CD4-positive, alpha-beta T cell (primary cell): ENCODE data around the gene EID3. TPM values are rescaled to one million over a fixed set of nuclear protein-coding genes. Genes with fewer than 3 reads are reported as not detected.
"Not testable (repeated sequence)": the region's sequence is repeated elsewhere in the genome, so short reads cannot be mapped to it uniquely, and the experiment has no call there.

Experiments used
- ATAC-seq: fragments of 200-7000 bp; cut with Tn5 transposase; one replicate; pipeline ENCODE4 v1.10.0; 2022; ENCODE audit warnings: mild to moderate bottlenecking; ENCODE audit not compliant: poor library complexity
- CTCF ChIA-PET: fragments of 350-600 bp; sonication (Branson Sonifier 250); formaldehyde crosslinking; loops from one replicate; lab custom pipeline; 2021; ENCODE audit warnings: antibody characterized with exemption, inconsistent platforms; lab: Charles Lee
- POLR2A ChIA-PET: fragments of 350-600 bp; sonication (Branson Sonifier 250); formaldehyde crosslinking; loops from one replicate; lab custom pipeline; 2021; ENCODE audit warnings: antibody characterized with exemption, inconsistent platforms; lab: Charles Lee
- DNase-seq, 14 experiments: peaks; one replicate each; pipeline ENCODE4 v3.0.0-alpha.2; 2013 to 2020; ENCODE audit warnings: mixed read lengths in 2 of 14
- H3K27ac ChIP-seq, 2 donors: one replicate each; pipeline versions ENCODE4 v1.5.1 to v1.7.0; 2013; ENCODE audit warnings: low read length in 2 of 2, low read depth in 1 of 2, mild to moderate bottlenecking in 1 of 2
- H3K27me3 ChIP-seq, 2 experiments: 1 replicate in 1 of 2; 2 replicates in 1 of 2; pipeline versions ENCODE4 v1.6.1 to v1.7.0; 2013; ENCODE audit warnings: low read length in 2 of 2, control low read depth in 1 of 2, mild to moderate bottlenecking in 1 of 2, moderate library complexity in 1 of 2; ENCODE audit not compliant: insufficient read depth in 2 of 2, control insufficient read depth in 1 of 2
- H3K36me3 ChIP-seq: one replicate; pipeline ENCODE4 v1.6.1; 2013; ENCODE audit warnings: low read length, control low read depth; ENCODE audit not compliant: insufficient read depth
- H3K4me1 ChIP-seq: one replicate; pipeline ENCODE4 v1.6.1; 2013; ENCODE audit warnings: low read length, control low read depth; ENCODE audit not compliant: insufficient read depth
- H3K4me3 ChIP-seq: one replicate; pipeline ENCODE4 v1.5.1; 2013; ENCODE audit warnings: mild to moderate bottlenecking, low read length, moderate library complexity
- H3K9me3 ChIP-seq, 2 experiments: 1 replicate in 1 of 2; 2 replicates in 1 of 2; pipeline versions ENCODE4 v1.6.1 to v1.7.0; 2013; ENCODE audit warnings: low read length in 2 of 2, mild to moderate bottlenecking in 2 of 2, control low read depth in 1 of 2, moderate library complexity in 1 of 2; ENCODE audit not compliant: control insufficient read depth in 1 of 2, insufficient read depth in 1 of 2
- H3K27ac Mint-ChIP-seq: one replicate; pipeline ENCODE4 v1.8.0; 2020; ENCODE audit warnings: mixed read lengths
- H3K27me3 Mint-ChIP-seq: one replicate; pipeline ENCODE4 v1.8.0; 2021; ENCODE audit warnings: mixed read lengths
- H3K36me3 Mint-ChIP-seq: one replicate; pipeline ENCODE4 v1.8.0; 2021; ENCODE audit warnings: low read depth, mixed read lengths
- H3K4me1 Mint-ChIP-seq: one replicate; pipeline ENCODE4 v1.8.0; 2021; ENCODE audit warnings: low read depth, mixed read lengths
- H3K4me3 Mint-ChIP-seq: one replicate; pipeline ENCODE4 v1.8.0; 2020; ENCODE audit warnings: mild to moderate bottlenecking, mixed read lengths
- H3K9me3 Mint-ChIP-seq: one replicate; pipeline ENCODE4 v1.8.0; 2020; ENCODE audit warnings: mixed read lengths
- CTCF ChIP-seq: fragments of 200-600 bp; IDR thresholded peaks from one replicate; pipeline ENCODE4 v1.8.0; 2022; ENCODE audit warnings: antibody characterized with exemption, mild to moderate bottlenecking
- intact Hi-C, 2 experiments: fragments of 100-400 bp; cut with DNase I in 1 of 2; cut with micrococcal nuclease in 1 of 2; formaldehyde crosslinking; loops; one replicate each; pipeline versions ENCODE4 v1.15.1 to v1.9.0; 2023 to 2025; cut with DNase I, micrococcal nuclease
- total RNA-seq, 174 experiments: library from RNA in 2 of 174; stranded (reverse) in 2 of 174; gene quantifications; one replicate each; pipeline ENCODE4 v1.2.3 and lab custom pipeline; 2021 to 2026

The EID3 gene
- total RNA-seq, 2 experiments from 2014 or later: 13.5 to 14.3 TPM

DNA sequence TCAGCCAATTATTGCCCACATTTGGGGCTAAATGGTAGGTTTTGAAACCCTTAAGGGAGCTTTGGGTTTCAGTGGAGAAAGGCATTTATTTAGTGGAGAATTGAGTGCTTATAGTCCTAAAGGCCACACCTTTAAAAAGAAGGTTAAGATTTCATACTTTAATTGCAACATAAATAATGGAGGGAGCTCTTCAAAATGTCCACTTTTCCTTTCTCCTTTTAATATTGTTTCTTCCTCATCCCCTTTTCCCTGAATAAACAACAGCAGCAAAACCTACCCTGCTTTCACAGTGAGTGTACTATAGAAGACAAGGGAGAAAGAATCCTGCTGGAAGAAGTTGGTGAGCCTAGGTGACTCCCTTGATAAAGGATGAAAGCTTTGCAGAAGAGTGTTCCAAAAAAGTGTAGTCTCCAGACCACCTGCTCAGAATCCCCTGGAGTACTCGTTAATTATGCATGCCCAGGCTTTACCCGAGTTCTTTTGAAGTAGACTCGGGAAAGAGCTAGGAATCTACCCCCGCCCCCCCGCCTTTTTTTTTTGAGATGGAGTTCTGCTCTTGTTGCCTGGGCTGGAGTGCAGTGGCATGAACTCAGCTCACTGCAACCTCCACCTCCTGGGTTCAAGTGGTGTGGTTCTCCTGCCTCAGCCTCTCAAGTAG is 11.5 kb upstream of the EID3 start:
- no peak overlapping the region for H3K4me3 Mint-ChIP-seq
- ATAC-seq: no peak
- intact Hi-C loops: no loop called here
- TF ChIP-seq CTCF: no peak
- Histone ChIP-seq H3K4me3 (no peak overlapping the region), H3K36me3 (peaks cover 38% of the 10 kb centered on the region), H3K9me3 (no peaks in the 10 kb centered on the region), H3K4me1 (peaks cover 26% of the 10 kb centered on the region), H3K27ac (no peak overlapping the region), H3K27me3 (no peaks in the 10 kb centered on the region)
- DNase-seq: no peak
- no peaks in the 10 kb centered on the region for H3K9me3 Mint-ChIP-seq
- peaks cover 48% of the 10 kb centered on the region for H3K4me1 Mint-ChIP-seq
- H3K27me3 Mint-ChIP-seq: no peaks in the 10 kb centered on the region
- H3K27ac Mint-ChIP-seq: no peak overlapping the region
- CTCF ChIA-PET: no interaction called here
- POLR2A ChIA-PET: no interaction called here
- H3K36me3 Mint-ChIP-seq: peaks cover 57% of the 10 kb centered on the region

DNA sequence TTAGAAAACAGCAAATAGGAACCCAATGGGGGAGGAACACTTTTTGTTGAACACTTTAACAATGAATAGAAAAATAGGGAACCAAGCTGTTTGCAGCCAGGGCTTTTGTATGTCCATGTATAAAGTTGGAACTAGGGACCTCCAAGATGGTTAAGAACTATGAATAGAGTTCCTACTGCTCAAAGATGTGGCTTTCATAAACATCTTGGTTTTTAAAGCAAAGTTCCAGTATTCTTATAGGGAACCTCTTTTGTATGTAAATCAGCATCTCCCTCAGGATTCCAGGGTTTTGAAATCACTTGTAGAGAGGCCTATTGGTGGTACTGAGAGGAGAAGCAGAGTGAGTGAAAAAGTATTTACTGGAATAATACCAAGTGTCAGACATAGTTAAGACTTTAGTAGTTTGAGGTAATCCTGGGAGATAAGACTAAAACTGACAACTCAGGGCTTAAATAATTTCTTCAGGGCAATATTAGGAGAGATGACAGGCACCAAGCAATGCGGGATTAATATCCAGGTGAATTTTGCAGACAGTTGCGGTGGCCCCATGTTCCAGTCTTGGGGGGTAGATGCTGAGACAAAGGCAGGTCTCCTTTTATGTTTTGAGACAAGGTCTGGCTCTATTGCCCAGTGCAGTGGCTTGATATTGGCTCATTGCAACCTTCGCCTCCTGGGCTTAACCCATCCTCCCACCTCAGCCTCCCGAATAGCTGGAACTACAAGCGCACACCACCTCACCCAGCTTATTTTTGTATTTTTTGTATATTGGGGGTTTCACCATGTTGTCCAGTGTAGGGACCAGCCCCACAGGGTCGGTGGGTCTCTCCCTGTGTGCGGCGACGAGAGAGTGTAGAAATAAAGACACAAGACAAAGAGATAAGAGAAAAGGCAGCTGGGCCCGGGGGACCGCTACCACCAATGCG is 10.4 kb upstream of the EID3 start:
- peaks cover 40% of the 10 kb centered on the region for H3K4me1 Mint-ChIP-seq
- intact Hi-C loops: no loop called here
- CTCF ChIA-PET: no interaction called here
- H3K27ac Mint-ChIP-seq: no peak overlapping the region
- peaks cover 17% of the 10 kb centered on the region for H3K4me1 ChIP-seq
- H3K9me3 ChIP-seq: no peaks in the 10 kb centered on the region
- DNase-seq (no peak), ATAC-seq (no peak)
- peaks cover 59% of the 10 kb centered on the region for H3K36me3 Mint-ChIP-seq
- no peaks in the 10 kb centered on the region for H3K9me3 Mint-ChIP-seq
- no peak for TF ChIP-seq CTCF
- H3K27me3 ChIP-seq: no peaks in the 10 kb centered on the region
- peaks cover 38% of the 10 kb centered on the region for H3K36me3 ChIP-seq
- no peaks in the 10 kb centered on the region for H3K27me3 Mint-ChIP-seq
- H3K4me3 Mint-ChIP-seq: no peak overlapping the region
- H3K4me3 ChIP-seq: no peak overlapping the region
- no peak overlapping the region for H3K27ac ChIP-seq
- POLR2A ChIA-PET: no interaction called here

- H3K27ac ChIP-seq, H3K27ac Mint-ChIP-seq, H3K27me3 ChIP-seq, intact Hi-C loops, H3K27me3 Mint-ChIP-seq, ATAC-seq, H3K9me3 Mint-ChIP-seq, H3K9me3 ChIP-seq, POLR2A ChIA-PET, CTCF ChIA-PET, H3K4me3 ChIP-seq: not testable (repeated sequence)
- Mint-ChIP-seq H3K4me3 (peak overlapping the region; percentile 20), H3K36me3 (peaks cover 55% of the 10 kb centered on the region), H3K4me1 (peaks cover 31% of the 10 kb centered on the region)
- Histone ChIP-seq H3K36me3 (peaks cover 42% of the 10 kb centered on the region), H3K4me1 (peaks cover 10% of the 10 kb centered on the region)
- DNase-seq: peak in 2 of 14 experiments; percentile 11 to 21
Measured at GRCh38 chr12:104294158-104294859, 9.2 kb upstream of the EID3 start.
